Type B pancreatic cell (in vitro differentiated cells): ENCODE measurements around the gene RNF141. TPM values are rescaled to one million over a fixed set of nuclear protein-coding genes. Genes with fewer than 3 reads are reported as not detected.
A peak's percentile ranks its signal among the peaks of the same experiment; 100 is the strongest.

Experiments
- DNase-seq: peaks from one replicate; pipeline ENCODE4 v3.0.0; 2021; ENCODE audit warnings: mixed read lengths; ENCODE audit not compliant: unreplicated experiment; ENCODE audit errors: extremely low spot score
- H3K27ac Mint-ChIP-seq: 2 replicates; pipeline ENCODE4 v1.8.0; 2021; ENCODE audit warnings: mild to moderate bottlenecking, mixed read lengths
- H3K27me3 Mint-ChIP-seq: 2 replicates; pipeline ENCODE4 v1.8.0; 2021; ENCODE audit warnings: mixed read lengths
- H3K36me3 Mint-ChIP-seq: 2 replicates; pipeline ENCODE4 v1.8.0; 2021; ENCODE audit warnings: mixed read lengths
- H3K4me1 Mint-ChIP-seq: one replicate; pipeline ENCODE4 v1.8.0; 2021; ENCODE audit warnings: mixed read lengths; ENCODE audit not compliant: unreplicated experiment
- H3K4me3 Mint-ChIP-seq: 2 replicates; pipeline ENCODE4 v1.8.0; 2021; ENCODE audit warnings: mild to moderate bottlenecking, mixed read lengths
- H3K9me3 Mint-ChIP-seq: 2 replicates; pipeline ENCODE4 v1.8.0; 2021; ENCODE audit warnings: mixed read lengths
- CTCF ChIP-seq: fragments of 200-600 bp; sonication (generic); conservative IDR thresholded peaks from 2 replicates; pipeline ENCODE4 v1.5.0; 2021; ENCODE audit warnings: antibody characterized with exemption, mild to moderate bottlenecking
- long read RNA-seq: library from polyadenylated mRNA; unstranded; transcript quantifications from one replicate; pipeline ENCODE4 v2.0.0, GENCODE V29; 2020
- total RNA-seq: library from RNA; stranded (reverse); gene quantifications from 2 replicates; pipeline ENCODE4 v1.2.1, GENCODE V29; 2021; ENCODE audit warnings: low replicate concordance

The RNF141 gene
- 43.2 and 86.4 TPM in 2 replicates for total RNA-seq
- long read RNA-seq, full-length matches to known transcripts = 204 of 211 reads
- long read RNA-seq, partial matches to known transcripts = 3 of 211 reads
- long read RNA-seq, other reads (novel, unspliced or antisense) = 4 of 211 reads

- H3K27me3 Mint-ChIP-seq = no peaks in the 10 kb centered on the region
- no peaks in the 10 kb centered on the region for H3K36me3 Mint-ChIP-seq
These were observed at the start of gene RNF141 for GRCh38 chr11:10540915-10541560. Gene RNF141, minus strand, starts transcription at chr11:10541187. Its CDS starts 7,029 bp downstream, at chr11:10534158.

DNA sequence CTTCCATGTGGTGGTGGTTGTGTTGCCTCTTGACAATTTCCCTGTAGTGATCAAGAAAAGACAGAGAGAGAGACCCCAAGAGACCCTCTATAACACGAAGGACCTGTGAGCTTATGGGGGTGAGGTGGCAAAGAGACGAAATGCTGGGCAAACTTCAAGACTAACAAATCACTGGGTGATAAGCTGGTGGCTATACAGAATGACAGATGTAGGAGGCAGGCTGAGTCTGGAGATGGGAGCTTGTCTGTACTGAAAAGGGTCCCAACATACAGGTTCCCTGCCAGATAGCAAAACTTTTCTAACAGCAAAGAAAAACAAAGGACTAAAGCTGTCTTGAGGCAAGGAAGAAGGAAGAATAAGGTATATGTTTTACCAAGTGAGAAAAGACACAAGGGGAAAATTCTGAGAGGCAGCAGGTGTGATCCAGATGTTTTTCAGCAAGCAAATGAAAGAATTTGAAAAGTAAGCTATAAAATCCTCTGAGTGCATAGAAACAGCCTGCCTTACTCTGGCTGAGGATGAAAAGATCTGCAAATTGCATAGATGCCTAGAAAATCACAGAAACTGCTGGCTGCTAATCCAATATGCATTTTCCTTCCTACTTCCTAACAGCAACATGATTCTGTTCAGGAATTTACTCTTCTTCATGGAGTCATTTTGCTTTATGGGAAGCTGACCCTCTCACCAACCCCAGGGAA is 49.4 kb upstream of the RNF141 start:
- H3K9me3 Mint-ChIP-seq = peaks cover 7% of the 10 kb centered on the region
- no peak overlapping the region for H3K4me3 Mint-ChIP-seq
- TF ChIP-seq CTCF = no peak
- peaks cover 15% of the 10 kb centered on the region for H3K4me1 Mint-ChIP-seq
- H3K27me3 Mint-ChIP-seq = no peaks in the 10 kb centered on the region
- DNase-seq = no peak
- no peaks in the 10 kb centered on the region for H3K36me3 Mint-ChIP-seq
- peak overlapping the region; percentile 64 for H3K27ac Mint-ChIP-seq

More at GRCh38 chr11:10540915-10541560, at the start of gene RNF141:
- Mint-ChIP-seq H3K27ac (peak within 1 kb of the TSS; percentile 97), H3K4me3 (peak within 1 kb of the TSS; percentile 93), H3K4me1 (peaks cover 12% of the 10 kb centered on the region), H3K9me3 (no peaks in the 10 kb centered on the region)
- peak; percentile 84 for TF ChIP-seq CTCF
- DNase-seq = peak; percentile 98

GRCh38 chr11:10588904-10589303 is 47.9 kb upstream of the RNF141 start:
- H3K4me3 Mint-ChIP-seq = peak overlapping the region; percentile 6
- no peak for TF ChIP-seq CTCF
- H3K27me3 Mint-ChIP-seq = no peaks in the 10 kb centered on the region
- H3K9me3 Mint-ChIP-seq = peaks cover 7% of the 10 kb centered on the region
- DNase-seq = no peak
- H3K36me3 Mint-ChIP-seq = no peaks in the 10 kb centered on the region
- peaks cover 15% of the 10 kb centered on the region for H3K4me1 Mint-ChIP-seq
- H3K27ac Mint-ChIP-seq = peak overlapping the region; percentile 90

DNA sequence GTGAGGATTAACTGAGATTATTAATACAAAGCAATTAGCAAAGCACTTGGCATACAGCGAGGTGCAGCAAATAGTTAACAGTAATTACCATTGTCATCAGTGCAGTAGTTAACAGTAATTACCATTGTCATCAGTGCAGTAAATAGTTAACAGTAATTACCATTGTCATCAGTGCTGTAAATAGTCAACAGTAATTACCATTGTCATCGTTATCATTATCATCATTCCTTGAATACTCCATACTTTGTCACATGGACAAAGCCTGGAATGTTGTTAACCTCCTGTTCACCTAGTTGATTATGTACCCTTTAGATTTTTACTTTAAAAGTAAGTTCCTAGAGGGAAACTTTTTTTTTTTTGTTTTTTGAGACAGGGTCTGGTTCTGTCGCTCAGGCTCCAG is 47.0 kb upstream of the RNF141 start:
- H3K27ac Mint-ChIP-seq = peak overlapping the region; percentile 2
- H3K27me3 Mint-ChIP-seq = no peaks in the 10 kb centered on the region
- DNase-seq = no peak
- no peak for TF ChIP-seq CTCF
- H3K4me3 Mint-ChIP-seq = no peak overlapping the region
- H3K36me3 Mint-ChIP-seq = no peaks in the 10 kb centered on the region
- peaks cover 7% of the 10 kb centered on the region for H3K9me3 Mint-ChIP-seq
- peaks cover 15% of the 10 kb centered on the region for H3K4me1 Mint-ChIP-seq

GRCh38 chr11:10587388-10587787 is 46.4 kb upstream of the RNF141 start:
- H3K4me1 Mint-ChIP-seq = peaks cover 15% of the 10 kb centered on the region
- no peak for DNase-seq
- no peaks in the 10 kb centered on the region for H3K27me3 Mint-ChIP-seq
- H3K4me3 Mint-ChIP-seq = no peak overlapping the region
- no peak for TF ChIP-seq CTCF
- peaks cover 7% of the 10 kb centered on the region for H3K9me3 Mint-ChIP-seq
- H3K36me3 Mint-ChIP-seq = no peaks in the 10 kb centered on the region
- peak overlapping the region; percentile 55 for H3K27ac Mint-ChIP-seq
